Loucy (cell line): Measurements from ENCODE around the gene KLF2.

ENCODE experiments used
- EZH2phosphoT487 ChIP-seq: fragments of 200-600 bp; IDR thresholded peaks from 2 replicates; pipeline ENCODE4 v1.6.1; 2018; ENCODE audit warnings: antibody characterized with exemption, mild to moderate bottlenecking, moderate library complexity, borderline replicate concordance
- TF ChIP-seq, protein P1 (sequence below): fragments of 200-600 bp; sonication (generic); conservative IDR thresholded peaks from 2 replicates; pipeline ENCODE4 v1.5.1; 2014; ENCODE audit warnings: mild to moderate bottlenecking, antibody characterized with exemption, low read length

DNA sequence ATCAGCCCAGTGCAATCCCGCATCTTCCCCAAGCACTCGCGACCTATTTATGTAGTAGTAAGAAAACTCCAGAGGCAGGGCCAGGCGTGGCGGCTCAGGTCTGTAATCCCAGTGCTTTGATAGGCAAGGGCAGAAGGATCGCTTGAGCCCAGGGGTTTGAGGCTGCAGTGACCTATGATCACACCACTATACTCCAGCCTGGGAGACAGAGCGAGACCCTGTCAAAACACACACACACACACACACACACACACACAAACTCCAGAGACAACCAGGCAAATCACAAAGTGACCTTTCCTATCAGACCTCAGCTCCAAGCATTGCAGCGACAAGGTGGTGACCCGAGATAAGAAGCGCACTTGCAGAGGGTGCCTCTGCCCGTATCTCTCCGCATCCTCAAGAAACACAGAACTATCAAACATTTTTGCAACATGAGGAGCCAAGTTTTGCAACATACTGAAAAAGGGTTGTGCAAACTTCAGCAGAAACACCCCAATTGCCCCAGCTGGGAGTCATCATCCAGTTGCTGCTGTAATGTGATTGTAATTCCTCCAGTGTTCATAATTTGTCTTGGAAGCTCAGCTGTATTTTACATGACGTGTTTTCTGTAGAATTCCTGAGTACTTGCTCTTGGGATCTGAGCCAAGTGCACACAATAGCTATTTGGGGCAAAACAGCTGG lies 8.7 kb upstream of the KLF2 start:
- TF ChIP-seq, protein P1, sequence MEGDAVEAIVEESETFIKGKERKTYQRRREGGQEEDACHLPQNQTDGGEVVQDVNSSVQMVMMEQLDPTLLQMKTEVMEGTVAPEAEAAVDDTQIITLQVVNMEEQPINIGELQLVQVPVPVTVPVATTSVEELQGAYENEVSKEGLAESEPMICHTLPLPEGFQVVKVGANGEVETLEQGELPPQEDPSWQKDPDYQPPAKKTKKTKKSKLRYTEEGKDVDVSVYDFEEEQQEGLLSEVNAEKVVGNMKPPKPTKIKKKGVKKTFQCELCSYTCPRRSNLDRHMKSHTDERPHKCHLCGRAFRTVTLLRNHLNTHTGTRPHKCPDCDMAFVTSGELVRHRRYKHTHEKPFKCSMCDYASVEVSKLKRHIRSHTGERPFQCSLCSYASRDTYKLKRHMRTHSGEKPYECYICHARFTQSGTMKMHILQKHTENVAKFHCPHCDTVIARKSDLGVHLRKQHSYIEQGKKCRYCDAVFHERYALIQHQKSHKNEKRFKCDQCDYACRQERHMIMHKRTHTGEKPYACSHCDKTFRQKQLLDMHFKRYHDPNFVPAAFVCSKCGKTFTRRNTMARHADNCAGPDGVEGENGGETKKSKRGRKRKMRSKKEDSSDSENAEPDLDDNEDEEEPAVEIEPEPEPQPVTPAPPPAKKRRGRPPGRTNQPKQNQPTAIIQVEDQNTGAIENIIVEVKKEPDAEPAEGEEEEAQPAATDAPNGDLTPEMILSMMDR: no peak
- no peak for TF ChIP-seq EZH2phosphoT487
